WTC11 (cell line): Measurements from ENCODE around the gene KCNJ1. TPM values are rescaled to one million over a fixed set of nuclear protein-coding genes. Genes with fewer than 3 reads are reported as not detected.

ENCODE experiments used
- ATAC-seq: fragments of 200-7000 bp; cut with Tn5 transposase; 2 replicates; pipeline ENCODE4 v1.10.0; 2021; ENCODE audit warnings: mild to moderate bottlenecking, moderate library complexity
- CTCF ChIA-PET: fragments of 300-600 bp; sonication (Branson Sonifier 250); formaldehyde crosslinking; loops from one replicate; lab custom pipeline; 2021; ENCODE audit warnings: antibody characterized with exemption; lab: Charles Lee
- POLR2A ChIA-PET: fragments of 350-600 bp; sonication (Branson Sonifier 250); formaldehyde crosslinking; loops from one replicate; lab custom pipeline; 2021; ENCODE audit warnings: antibody characterized with exemption; lab: Charles Lee
- DNase-seq: peaks from one replicate; pipeline ENCODE4 v3.0.0; 2021; ENCODE audit warnings: low spot score
- H3K27ac Mint-ChIP-seq: 2 replicates; pipeline ENCODE4 v1.8.0; 2021; ENCODE audit warnings: mixed read lengths
- H3K27me3 Mint-ChIP-seq: 2 replicates; pipeline ENCODE4 v1.8.0; 2021; ENCODE audit warnings: low read depth, mild to moderate bottlenecking, moderate library complexity, mixed read lengths
- H3K36me3 Mint-ChIP-seq: 2 replicates; pipeline ENCODE4 v1.8.0; 2021; ENCODE audit warnings: mixed read lengths
- H3K4me1 Mint-ChIP-seq: 2 replicates; pipeline ENCODE4 v1.8.0; 2022; ENCODE audit warnings: mixed read lengths
- H3K4me3 Mint-ChIP-seq: 2 replicates; pipeline ENCODE4 v1.8.0; 2021; ENCODE audit warnings: mild to moderate bottlenecking, moderate library complexity, mixed read lengths
- H3K9me3 Mint-ChIP-seq: 2 replicates; pipeline ENCODE4 v1.8.0; 2021; ENCODE audit warnings: mixed read lengths
- CREM ChIP-seq: sonication (generic); formaldehyde crosslinking; IDR thresholded peaks from 2 replicates; pipeline ENCODE4 v1.8.1; 2022; ENCODE audit warnings: mild to moderate bottlenecking, missing genetic modification reagents, moderate library complexity
- CTCF ChIP-seq: fragments of 200-600 bp; IDR thresholded peaks from 2 replicates; pipeline ENCODE4 v1.8.0; 2022; ENCODE audit warnings: antibody characterized with exemption
- ERG ChIP-seq: fragments of 250-450 bp; sonication (Bioruptor Pico); IDR thresholded peaks from 2 replicates; pipeline ENCODE4 v1.8.0; 2021; ENCODE audit warnings: mild to moderate bottlenecking
- FOXJ3 ChIP-seq: sonication (generic); formaldehyde crosslinking; IDR thresholded peaks from 2 replicates; pipeline ENCODE4 v1.9.0; 2021; ENCODE audit warnings: missing genetic modification reagents, mild to moderate bottlenecking, borderline replicate concordance
- FOXK1 ChIP-seq: sonication (generic); formaldehyde crosslinking; IDR thresholded peaks from 2 replicates; pipeline ENCODE4 v1.8.0; 2022; ENCODE audit warnings: mild to moderate bottlenecking, moderate library complexity, missing genetic modification reagents
- FOXP1 ChIP-seq: sonication (generic); formaldehyde crosslinking; IDR thresholded peaks from 2 replicates; pipeline ENCODE4 v1.8.0; 2022; ENCODE audit warnings: missing genetic modification reagents, mild to moderate bottlenecking, moderate library complexity, borderline replicate concordance
- GTF2I ChIP-seq: fragments of 250-450 bp; sonication (Bioruptor Pico); conservative IDR thresholded peaks from 2 replicates; pipeline ENCODE4 v1.4.0; 2021; ENCODE audit warnings: mild to moderate bottlenecking
- HMGXB4 ChIP-seq: sonication (generic); formaldehyde crosslinking; IDR thresholded peaks from 2 replicates; pipeline ENCODE4 v1.8.1; 2023; ENCODE audit warnings: mild to moderate bottlenecking, moderate library complexity, missing genetic modification reagents
- IRF2 ChIP-seq: sonication (generic); formaldehyde crosslinking; IDR thresholded peaks from 2 replicates; pipeline ENCODE4 v1.8.0; 2022; ENCODE audit warnings: low read depth, missing genetic modification reagents, borderline replicate concordance
- JAZF1 ChIP-seq: fragments of 250-450 bp; sonication (Bioruptor Pico); IDR thresholded peaks from 2 replicates; pipeline ENCODE4 v1.9.0; 2021; ENCODE audit warnings: moderate library complexity, mild to moderate bottlenecking, inconsistent platforms
- MAX ChIP-seq: sonication (generic); formaldehyde crosslinking; IDR thresholded peaks from 2 replicates; pipeline ENCODE4 v1.8.0; 2022; ENCODE audit warnings: mild to moderate bottlenecking, missing genetic modification reagents
- NFYB ChIP-seq: sonication (generic); formaldehyde crosslinking; conservative IDR thresholded peaks from 2 replicates; pipeline ENCODE4 v1.8.0; 2022; ENCODE audit warnings: low read depth, missing genetic modification reagents
- OVOL2 ChIP-seq: fragments of 250-450 bp; sonication (Bioruptor Pico); IDR thresholded peaks from 2 replicates; pipeline ENCODE4 v1.9.0; 2021; ENCODE audit warnings: mild to moderate bottlenecking, borderline replicate concordance
- PRDM15 ChIP-seq: sonication (generic); formaldehyde crosslinking; IDR thresholded peaks from 2 replicates; pipeline ENCODE4 v1.8.0; 2022; ENCODE audit warnings: missing genetic modification reagents
- PREB ChIP-seq: sonication (generic); formaldehyde crosslinking; IDR thresholded peaks from 2 replicates; pipeline ENCODE4 v1.8.1; 2022; ENCODE audit warnings: mild to moderate bottlenecking, missing genetic modification reagents, moderate library complexity, borderline replicate concordance
- RELA ChIP-seq: sonication (generic); formaldehyde crosslinking; IDR thresholded peaks from 2 replicates; pipeline ENCODE4 v1.8.1; 2022; ENCODE audit warnings: missing genetic modification reagents, mild to moderate bottlenecking, borderline replicate concordance
- TEAD1 ChIP-seq: sonication (generic); formaldehyde crosslinking; IDR thresholded peaks from 2 replicates; pipeline ENCODE4 v1.8.0; 2022; ENCODE audit warnings: mild to moderate bottlenecking, missing genetic modification reagents
- ZNF138 ChIP-seq: sonication (generic); formaldehyde crosslinking; conservative IDR thresholded peaks from 2 replicates; pipeline ENCODE4 v1.8.1; 2022; ENCODE audit warnings: mild to moderate bottlenecking, moderate library complexity, missing genetic modification reagents
- ZNF263 ChIP-seq: sonication (generic); formaldehyde crosslinking; IDR thresholded peaks from 2 replicates; pipeline ENCODE4 v1.8.1; 2022; ENCODE audit warnings: low read depth, mild to moderate bottlenecking, moderate library complexity, missing genetic modification reagents
- ZNF317 ChIP-seq: sonication (generic); formaldehyde crosslinking; IDR thresholded peaks from 2 replicates; pipeline ENCODE4 v1.8.1; 2023; ENCODE audit warnings: low read depth, mild to moderate bottlenecking, moderate library complexity, missing genetic modification reagents, borderline replicate concordance
- ZNF425 ChIP-seq: fragments of 250-450 bp; sonication (Bioruptor Pico); conservative IDR thresholded peaks from 2 replicates; pipeline ENCODE4 v1.9.0; 2021; ENCODE audit warnings: mild to moderate bottlenecking
- ZNF671 ChIP-seq: fragments of 250-450 bp; sonication (Bioruptor Pico); IDR thresholded peaks from 2 replicates; pipeline ENCODE4 v1.8.0; 2021; ENCODE audit warnings: mild to moderate bottlenecking
- total RNA-seq: library from RNA; stranded (reverse); gene quantifications from 3 replicates; pipeline ENCODE4 v1.2.3, GENCODE V29; 2021
- TF ChIP-seq, protein P1 (sequence below): sonication (generic); formaldehyde crosslinking; IDR thresholded peaks from 2 replicates; pipeline ENCODE4 v1.8.0; 2022; ENCODE audit warnings: mild to moderate bottlenecking, missing genetic modification reagents

The KCNJ1 gene
- total RNA-seq, 1 experiment from 2014 or later: 0.24 TPM

DNA sequence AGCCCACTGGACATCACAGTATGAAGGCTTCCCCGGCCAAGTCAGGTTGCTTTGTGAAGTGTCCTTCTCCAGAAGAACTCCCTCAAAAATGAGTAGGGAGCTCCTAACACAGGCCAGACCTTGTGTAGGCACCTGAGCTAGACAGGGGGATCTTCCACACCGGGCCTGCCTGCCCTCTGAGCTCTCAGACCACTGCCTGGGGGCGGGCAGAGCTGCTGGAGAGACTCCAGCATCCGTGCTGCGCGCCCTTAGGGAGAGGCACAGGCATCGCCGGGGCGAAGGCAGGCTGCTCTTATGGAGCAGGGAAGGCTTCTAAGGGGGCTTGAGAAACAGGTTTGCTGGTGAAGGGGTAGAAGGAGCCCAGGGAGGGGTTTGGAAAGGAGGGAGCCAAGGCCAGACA is 28.4 kb upstream of the KCNJ1 start (continued):
- no peak for TF ChIP-seq ZNF317 (CRISPR knock-in tag)
- no peak for TF ChIP-seq PRDM15
- no peak for TF ChIP-seq ZNF263 (CRISPR knock-in tag)
- no peak for TF ChIP-seq FOXJ3
- no peak for TF ChIP-seq ZNF671
- TF ChIP-seq HMGXB4 (CRISPR knock-in tag): no peak
- TF ChIP-seq IRF2: no peak
- TF ChIP-seq OVOL2: no peak

- Mint-ChIP-seq H3K36me3 (no peaks in the 10 kb centered on the region), H3K27ac (no peak overlapping the region), H3K4me3 (no peak overlapping the region), H3K4me1 (peaks cover 16% of the 10 kb centered on the region), H3K27me3 (peaks cover 92% of the 10 kb centered on the region), H3K9me3 (no peaks in the 10 kb centered on the region)
- ChIA-PET CTCF (interaction anchor here (0.8 kb wide), 1 partner anchor 9 kb away, joined by 4 read pairs; no protein-coding TSS in a partner anchor), POLR2A (no interaction called here)
- ATAC-seq (no peak), DNase-seq (no peak)
- no peak for TF ChIP-seq TEAD1 (CRISPR knock-in tag)
- TF ChIP-seq FOXP1 (CRISPR knock-in tag): no peak
- TF ChIP-seq ZNF317 (CRISPR knock-in tag): no peak
- no peak for TF ChIP-seq JAZF1 (CRISPR knock-in tag)
- no peak for TF ChIP-seq GTF2I
- TF ChIP-seq CTCF: no peak
- TF ChIP-seq PREB: no peak
- TF ChIP-seq, protein P1, sequence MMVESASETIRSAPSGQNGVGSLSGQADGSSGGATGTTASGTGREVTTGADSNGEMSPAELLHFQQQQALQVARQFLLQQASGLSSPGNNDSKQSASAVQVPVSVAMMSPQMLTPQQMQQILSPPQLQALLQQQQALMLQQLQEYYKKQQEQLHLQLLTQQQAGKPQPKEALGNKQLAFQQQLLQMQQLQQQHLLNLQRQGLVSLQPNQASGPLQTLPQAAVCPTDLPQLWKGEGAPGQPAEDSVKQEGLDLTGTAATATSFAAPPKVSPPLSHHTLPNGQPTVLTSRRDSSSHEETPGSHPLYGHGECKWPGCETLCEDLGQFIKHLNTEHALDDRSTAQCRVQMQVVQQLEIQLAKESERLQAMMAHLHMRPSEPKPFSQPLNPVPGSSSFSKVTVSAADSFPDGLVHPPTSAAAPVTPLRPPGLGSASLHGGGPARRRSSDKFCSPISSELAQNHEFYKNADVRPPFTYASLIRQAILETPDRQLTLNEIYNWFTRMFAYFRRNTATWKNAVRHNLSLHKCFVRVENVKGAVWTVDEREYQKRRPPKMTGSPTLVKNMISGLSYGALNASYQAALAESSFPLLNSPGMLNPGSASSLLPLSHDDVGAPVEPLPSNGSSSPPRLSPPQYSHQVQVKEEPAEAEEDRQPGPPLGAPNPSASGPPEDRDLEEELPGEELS (CRISPR knock-in tag): no peak
- TF ChIP-seq ZNF425: no peak
- no peak for TF ChIP-seq ZNF138
- no peak for TF ChIP-seq RELA (CRISPR knock-in tag)
- TF ChIP-seq ERG (CRISPR knock-in tag): no peak
- no peak for TF ChIP-seq CREM (CRISPR knock-in tag)
- TF ChIP-seq FOXK1 (CRISPR knock-in tag): no peak
- no peak for TF ChIP-seq MAX (CRISPR knock-in tag)
- no peak for TF ChIP-seq NFYB (CRISPR knock-in tag)
Observed at GRCh38 chr11:128894685-128895084, 27.6 kb upstream of the KCNJ1 start.
